MM.1S (cell line): ENCODE measurements around the gene NEDD4L.

Source experiments
- DNase-seq: peaks from one replicate; pipeline ENCODE4 v3.0.0-alpha.2; 2015
- H2AFZ ChIP-seq: fragments of 300-600 bp; sonication (generic); 2 replicates; pipeline ENCODE4 v1.6.0; 2016; ENCODE audit warnings: antibody characterized with exemption, low read length
- H3F3A ChIP-seq: fragments of 300-600 bp; sonication (generic); 2 replicates; pipeline ENCODE4 v1.6.1; 2016; ENCODE audit warnings: mild to moderate bottlenecking, antibody characterized with exemption, low read length, moderate library complexity, mixed read lengths; ENCODE audit not compliant: insufficient read depth
- H3K27ac ChIP-seq: fragments of 300-600 bp; sonication (generic); 2 replicates; pipeline ENCODE4 v1.5.1; 2016; ENCODE audit warnings: mild to moderate bottlenecking, low read length
- H3K27me3 ChIP-seq: fragments of 300-600 bp; sonication (generic); replicated peaks from 2 replicates; pipeline ENCODE4 v1.6.0; 2016; ENCODE audit warnings: low read length; ENCODE audit not compliant: insufficient read depth
- H3K36me3 ChIP-seq: fragments of 300-600 bp; sonication (generic); replicated peaks from 2 replicates; pipeline ENCODE4 v1.6.1; 2016; ENCODE audit warnings: mild to moderate bottlenecking, low read length, mixed read lengths; ENCODE audit not compliant: insufficient read depth
- H3K4me1 ChIP-seq: fragments of 300-600 bp; sonication (generic); 2 replicates; pipeline ENCODE4 v1.6.1; 2016; ENCODE audit warnings: low read length, mixed read lengths
- H3K4me2 ChIP-seq: fragments of 300-600 bp; sonication (generic); 2 replicates; pipeline ENCODE4 v1.6.0; 2016; ENCODE audit warnings: low read depth, low read length
- H3K4me3 ChIP-seq: fragments of 300-600 bp; sonication (generic); 2 replicates; pipeline ENCODE4 v1.5.1; 2016; ENCODE audit warnings: low read length, mixed read lengths
- H3K79me2 ChIP-seq: fragments of 300-600 bp; sonication (generic); 2 replicates; pipeline ENCODE4 v1.6.1; 2016; ENCODE audit warnings: mixed run types, low read length, mixed read lengths
- H3K9ac ChIP-seq: fragments of 300-600 bp; sonication (generic); 2 replicates; pipeline ENCODE4 v1.6.1; 2016; ENCODE audit warnings: low read length, mixed read lengths
- H3K9me2 ChIP-seq: fragments of 300-600 bp; sonication (generic); replicated peaks from 2 replicates; pipeline ENCODE4 v1.6.1; 2016; ENCODE audit warnings: mild to moderate bottlenecking, low read length, mixed read lengths; ENCODE audit not compliant: insufficient read depth
- H3K9me3 ChIP-seq: fragments of 300-600 bp; sonication (generic); replicated peaks from 2 replicates; pipeline ENCODE4 v1.6.1; 2016; ENCODE audit warnings: mild to moderate bottlenecking, low read length, mixed read lengths; ENCODE audit not compliant: insufficient read depth
- H4K20me1 ChIP-seq: fragments of 300-600 bp; sonication (generic); 2 replicates; pipeline ENCODE4 v1.6.1; 2016; ENCODE audit warnings: mild to moderate bottlenecking, low read length, moderate library complexity, mixed read lengths; ENCODE audit not compliant: insufficient read depth
- EZH2 ChIP-seq: fragments of 300-600 bp; sonication (generic); optimal IDR thresholded peaks from 2 replicates; pipeline ENCODE3; 2017; ENCODE audit warnings: low read depth, mild to moderate bottlenecking, antibody characterized with exemption, low read length, mixed read lengths
- EZH2phosphoT487 ChIP-seq: fragments of 300-600 bp; sonication (generic); IDR thresholded peaks from 2 replicates; pipeline ENCODE4 v1.6.1; 2018; ENCODE audit warnings: antibody characterized with exemption, low read length
- TF ChIP-seq, protein P1 (sequence below): fragments of 300-600 bp; sonication (generic); IDR thresholded peaks from 2 replicates; pipeline ENCODE4 v1.5.1; 2016; ENCODE audit warnings: antibody characterized with exemption, low read length, mixed read lengths

NEDD4L gene

DNA sequence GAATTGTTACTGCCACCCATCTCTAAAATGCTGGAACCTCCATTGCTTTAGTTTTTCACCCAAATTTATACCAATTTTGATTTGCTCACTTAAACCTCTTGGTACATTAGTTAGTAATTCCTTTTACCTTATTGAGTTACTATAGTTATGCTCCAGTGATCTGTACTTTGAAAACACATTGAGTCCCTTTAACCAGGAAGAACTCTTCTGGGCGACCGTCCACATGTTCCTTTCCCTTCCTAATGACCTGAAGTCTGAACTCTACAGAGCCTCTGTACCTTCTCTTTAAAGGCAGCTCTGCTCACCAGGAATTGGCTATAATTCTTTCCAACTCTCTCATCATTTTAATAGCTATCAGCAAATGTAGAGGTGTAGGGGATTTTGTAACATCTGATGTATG lies 290.0 kb downstream of the NEDD4L start:
- no peak overlapping the region for H3K4me2 ChIP-seq
- no peak overlapping the region for H3K4me3 ChIP-seq
- no peaks in the 10 kb centered on the region for H3K79me2 ChIP-seq
- TF ChIP-seq EZH2 = no peak
- TF ChIP-seq, protein P1, sequence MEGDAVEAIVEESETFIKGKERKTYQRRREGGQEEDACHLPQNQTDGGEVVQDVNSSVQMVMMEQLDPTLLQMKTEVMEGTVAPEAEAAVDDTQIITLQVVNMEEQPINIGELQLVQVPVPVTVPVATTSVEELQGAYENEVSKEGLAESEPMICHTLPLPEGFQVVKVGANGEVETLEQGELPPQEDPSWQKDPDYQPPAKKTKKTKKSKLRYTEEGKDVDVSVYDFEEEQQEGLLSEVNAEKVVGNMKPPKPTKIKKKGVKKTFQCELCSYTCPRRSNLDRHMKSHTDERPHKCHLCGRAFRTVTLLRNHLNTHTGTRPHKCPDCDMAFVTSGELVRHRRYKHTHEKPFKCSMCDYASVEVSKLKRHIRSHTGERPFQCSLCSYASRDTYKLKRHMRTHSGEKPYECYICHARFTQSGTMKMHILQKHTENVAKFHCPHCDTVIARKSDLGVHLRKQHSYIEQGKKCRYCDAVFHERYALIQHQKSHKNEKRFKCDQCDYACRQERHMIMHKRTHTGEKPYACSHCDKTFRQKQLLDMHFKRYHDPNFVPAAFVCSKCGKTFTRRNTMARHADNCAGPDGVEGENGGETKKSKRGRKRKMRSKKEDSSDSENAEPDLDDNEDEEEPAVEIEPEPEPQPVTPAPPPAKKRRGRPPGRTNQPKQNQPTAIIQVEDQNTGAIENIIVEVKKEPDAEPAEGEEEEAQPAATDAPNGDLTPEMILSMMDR = no peak
- no peak for TF ChIP-seq EZH2phosphoT487
- no peaks in the 10 kb centered on the region for H3F3A ChIP-seq
- H3K36me3 ChIP-seq = no peaks in the 10 kb centered on the region
- no peaks in the 10 kb centered on the region for H3K9me3 ChIP-seq
- no peaks in the 10 kb centered on the region for H3K4me1 ChIP-seq
- H3K27ac ChIP-seq = no peak overlapping the region
- no peaks in the 10 kb centered on the region for H4K20me1 ChIP-seq
- H3K27me3 ChIP-seq = no peaks in the 10 kb centered on the region
- no peak overlapping the region for H2AFZ ChIP-seq
- H3K9me2 ChIP-seq = no peaks in the 10 kb centered on the region
- H3K9ac ChIP-seq = no peak overlapping the region
- no peak for DNase-seq

DNA sequence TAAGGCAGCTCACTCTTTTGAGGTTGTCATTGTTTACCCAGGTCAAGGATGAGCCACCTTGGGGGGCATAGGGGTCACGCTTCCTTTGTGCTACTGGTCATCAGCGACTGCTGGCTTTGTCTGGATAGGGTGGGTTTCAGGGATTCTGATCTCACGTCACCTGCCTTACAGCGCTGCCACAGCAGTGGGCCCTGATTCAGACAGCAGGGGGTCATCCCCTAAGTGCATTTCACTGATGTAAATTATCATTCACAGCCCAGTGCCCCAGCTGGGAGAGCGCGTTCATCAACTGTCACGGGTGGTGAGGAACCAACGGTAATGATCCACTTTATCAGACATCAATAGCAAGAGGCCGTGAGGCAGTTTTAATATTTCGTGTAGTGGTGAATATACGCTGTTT lies 291.2 kb downstream of the NEDD4L start:
- H3K9ac ChIP-seq = no peak overlapping the region
- no peak overlapping the region for H2AFZ ChIP-seq
- no peaks in the 10 kb centered on the region for H4K20me1 ChIP-seq
- H3K4me2 ChIP-seq = no peak overlapping the region
- H3K79me2 ChIP-seq = no peaks in the 10 kb centered on the region
- DNase-seq = no peak
- H3F3A ChIP-seq = no peaks in the 10 kb centered on the region
- H3K36me3 ChIP-seq = no peaks in the 10 kb centered on the region
- no peaks in the 10 kb centered on the region for H3K9me3 ChIP-seq
- H3K27ac ChIP-seq = no peak overlapping the region
- H3K4me3 ChIP-seq = no peak overlapping the region
- H3K4me1 ChIP-seq = no peaks in the 10 kb centered on the region
- no peaks in the 10 kb centered on the region for H3K9me2 ChIP-seq
- H3K27me3 ChIP-seq = no peaks in the 10 kb centered on the region
- no peak for TF ChIP-seq EZH2
- no peak for TF ChIP-seq EZH2phosphoT487
- TF ChIP-seq, protein P1 = no peak

DNA sequence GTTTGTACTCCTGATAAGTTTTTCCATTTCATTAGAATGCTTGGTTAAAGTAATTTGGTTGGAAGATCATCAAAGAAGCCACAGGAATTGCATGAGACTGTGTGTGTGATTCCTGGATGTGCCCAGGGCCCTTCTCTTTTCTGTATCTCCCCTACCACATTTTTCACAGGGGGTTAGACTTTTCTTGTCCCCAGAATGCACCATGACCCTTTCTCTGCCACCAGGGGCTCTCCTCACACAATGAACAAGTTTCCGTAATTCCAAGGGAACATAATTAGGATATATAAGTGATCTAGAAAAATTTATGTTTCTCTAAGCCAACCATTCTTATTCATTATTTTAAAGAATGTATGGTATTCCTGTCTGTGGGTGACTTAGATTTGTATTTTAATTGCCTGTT lies 291.8 kb downstream of the NEDD4L start:
- H3K4me3 ChIP-seq = no peak overlapping the region
- TF ChIP-seq, protein P1 = no peak
- no peak for DNase-seq

DNA sequence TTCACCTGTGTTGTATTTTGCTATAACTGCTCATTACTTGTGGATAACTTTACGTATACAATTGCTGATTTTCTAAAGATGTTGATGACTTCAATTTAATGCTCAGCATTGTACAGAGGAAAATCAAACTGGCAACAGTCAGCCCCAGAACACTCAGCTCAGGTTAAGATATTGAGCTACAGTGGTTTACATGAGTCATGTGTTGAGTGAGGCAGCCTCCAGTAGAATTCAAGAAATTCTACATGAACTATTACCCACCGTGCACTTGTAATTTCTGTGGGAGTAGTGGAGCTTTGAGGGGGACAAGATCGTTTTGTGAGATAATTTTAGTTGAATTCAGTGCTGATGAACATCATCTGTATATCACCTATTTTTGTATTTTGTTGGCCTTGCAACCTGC lies 292.6 kb downstream of the NEDD4L start:
- no peaks in the 10 kb centered on the region for H4K20me1 ChIP-seq
- no peak overlapping the region for H2AFZ ChIP-seq
- H3K27me3 ChIP-seq = no peaks in the 10 kb centered on the region
- H3K9me3 ChIP-seq = no peaks in the 10 kb centered on the region
- TF ChIP-seq EZH2 (no peak), EZH2phosphoT487 (no peak)
- TF ChIP-seq, protein P1 = no peak
- H3K4me2 ChIP-seq = no peak overlapping the region
- no peak overlapping the region for H3K9ac ChIP-seq
- no peaks in the 10 kb centered on the region for H3K79me2 ChIP-seq
- no peak for DNase-seq
- H3K9me2 ChIP-seq = no peaks in the 10 kb centered on the region
- no peaks in the 10 kb centered on the region for H3F3A ChIP-seq
- no peaks in the 10 kb centered on the region for H3K36me3 ChIP-seq
- no peak overlapping the region for H3K4me3 ChIP-seq
- no peak overlapping the region for H3K27ac ChIP-seq
- H3K4me1 ChIP-seq = no peaks in the 10 kb centered on the region

More for the DNA sequence above, 291.8 kb downstream of the NEDD4L start:
- Histone ChIP-seq H3K9ac (no peak overlapping the region), H2AFZ (no peak overlapping the region), H3K27ac (no peak overlapping the region), H3K36me3 (no peaks in the 10 kb centered on the region), H3K9me2 (no peaks in the 10 kb centered on the region), H3K4me2 (no peak overlapping the region), H3K9me3 (no peaks in the 10 kb centered on the region), H4K20me1 (no peaks in the 10 kb centered on the region), H3K4me1 (no peaks in the 10 kb centered on the region), H3K79me2 (no peaks in the 10 kb centered on the region), H3K27me3 (no peaks in the 10 kb centered on the region), H3F3A (no peaks in the 10 kb centered on the region)
